ENCODE data around the gene MYO5B.
"Not testable (repeated sequence)": the region's sequence is repeated elsewhere in the genome, so short reads cannot be mapped to it uniquely, and the experiment has no call there.

MYO5B gene

DNA sequence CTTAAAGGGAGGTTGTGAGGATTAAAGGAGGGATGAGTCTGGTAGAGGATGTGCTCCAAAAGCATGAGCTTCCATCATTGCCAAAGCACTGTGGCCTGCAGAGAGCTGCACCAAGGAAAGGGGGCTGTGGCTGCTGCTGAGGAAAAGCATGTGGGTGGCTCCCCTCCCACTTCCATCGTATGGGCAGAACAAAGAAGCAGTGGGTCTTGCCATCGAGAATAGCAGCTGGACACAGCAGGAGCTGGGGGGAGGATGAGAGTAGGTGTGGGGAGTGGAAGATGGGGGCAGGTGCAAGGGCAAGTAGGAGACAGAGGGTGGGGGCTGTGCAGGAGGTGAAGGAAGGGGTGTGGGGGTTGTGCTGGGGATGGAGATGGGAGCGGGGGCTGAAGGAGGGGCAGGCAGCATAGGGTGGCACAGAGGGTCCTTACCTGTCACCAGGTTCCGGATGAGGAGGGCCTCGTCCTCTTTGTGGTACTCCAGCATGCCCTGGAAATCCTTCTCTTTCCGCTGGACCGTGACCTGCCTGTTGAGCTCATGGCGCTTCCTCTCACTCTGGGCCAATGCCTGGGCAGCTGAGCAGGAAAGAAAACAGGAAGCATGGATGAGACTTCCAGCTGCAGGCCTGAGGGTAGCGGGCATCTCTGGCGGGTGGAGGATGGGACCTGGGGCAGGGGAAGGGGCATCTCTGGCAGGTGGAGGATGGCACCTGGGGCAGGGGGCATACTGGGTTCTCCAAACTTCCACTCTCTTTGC lies 348.1 kb downstream of the MYO5B start:
- DNase-seq = no peak

DNA sequence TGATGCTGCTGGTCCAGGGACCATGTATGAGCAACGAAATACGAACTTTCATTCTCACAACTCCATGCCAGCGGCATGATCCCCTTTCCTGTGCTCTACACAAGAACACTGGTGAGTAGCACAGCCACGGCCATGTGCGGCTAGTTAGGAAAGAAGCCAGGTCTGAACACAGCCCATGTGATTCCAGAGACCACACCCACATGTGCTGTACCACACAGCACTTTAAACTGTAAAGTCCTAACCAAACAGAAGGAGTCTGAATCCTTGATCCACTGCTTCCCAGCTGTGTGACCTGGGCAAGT lies 348.6 kb downstream of the MYO5B start:
- no peak for DNase-seq

DNA sequence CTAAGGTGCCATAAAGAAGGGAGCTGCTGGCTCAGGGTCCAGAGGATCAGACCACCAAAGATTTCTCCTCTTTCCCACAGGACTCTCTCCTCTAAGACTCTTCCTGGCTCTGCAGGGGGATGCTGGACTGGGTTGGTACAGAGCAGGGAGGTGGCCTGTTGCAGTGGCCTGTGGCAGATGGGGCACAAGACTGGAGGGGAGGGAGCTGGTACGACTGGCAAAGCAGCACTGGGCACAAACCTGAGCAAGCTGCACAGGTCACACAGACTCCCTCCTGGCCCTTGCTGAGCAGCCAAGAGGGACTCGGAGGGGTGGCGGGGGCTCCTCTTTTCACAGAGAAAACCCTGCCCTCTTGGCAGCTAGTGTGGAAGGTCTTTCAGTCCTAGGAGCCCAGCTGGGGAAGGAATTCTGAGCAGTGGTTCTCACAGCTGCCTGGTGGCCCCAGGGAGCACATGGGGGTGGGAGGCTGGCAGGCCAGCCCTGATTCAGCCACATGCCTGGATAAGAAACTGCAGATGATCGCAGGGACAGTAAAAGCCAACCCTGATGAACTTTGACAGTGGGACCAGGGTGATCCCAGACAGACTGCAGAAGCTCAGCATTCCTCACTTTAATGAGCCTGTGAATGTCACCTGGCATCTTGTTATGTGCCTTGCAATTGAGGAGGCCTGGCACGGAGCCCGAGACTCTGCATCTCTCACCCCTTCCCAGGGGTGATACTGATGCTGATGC lies 349.2 kb downstream of the MYO5B start:
- DNase-seq = peak in 1 of 2 experiments; percentile 12

DNA sequence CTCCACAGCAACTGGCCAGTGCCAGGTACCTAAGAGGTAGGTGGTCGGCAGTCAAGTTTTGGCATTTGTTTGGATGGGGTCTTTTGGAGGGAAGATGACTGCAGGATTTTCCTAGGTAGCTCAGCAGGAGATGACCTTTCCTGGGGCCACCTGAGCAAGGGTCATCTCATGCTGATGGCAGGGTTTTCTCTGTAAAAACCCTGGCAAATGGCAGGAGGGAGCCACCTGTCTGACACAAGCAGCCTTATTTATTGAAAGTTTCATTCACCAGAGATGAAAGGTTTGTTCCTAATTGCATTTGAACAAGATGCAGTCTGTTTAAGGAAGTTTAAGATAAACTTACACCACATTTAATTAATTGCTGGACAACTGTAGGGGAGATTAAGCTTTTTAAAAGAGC lies 350.0 kb downstream of the MYO5B start:
- peak in 1 of 2 experiments; percentile 7 for DNase-seq

DNA sequence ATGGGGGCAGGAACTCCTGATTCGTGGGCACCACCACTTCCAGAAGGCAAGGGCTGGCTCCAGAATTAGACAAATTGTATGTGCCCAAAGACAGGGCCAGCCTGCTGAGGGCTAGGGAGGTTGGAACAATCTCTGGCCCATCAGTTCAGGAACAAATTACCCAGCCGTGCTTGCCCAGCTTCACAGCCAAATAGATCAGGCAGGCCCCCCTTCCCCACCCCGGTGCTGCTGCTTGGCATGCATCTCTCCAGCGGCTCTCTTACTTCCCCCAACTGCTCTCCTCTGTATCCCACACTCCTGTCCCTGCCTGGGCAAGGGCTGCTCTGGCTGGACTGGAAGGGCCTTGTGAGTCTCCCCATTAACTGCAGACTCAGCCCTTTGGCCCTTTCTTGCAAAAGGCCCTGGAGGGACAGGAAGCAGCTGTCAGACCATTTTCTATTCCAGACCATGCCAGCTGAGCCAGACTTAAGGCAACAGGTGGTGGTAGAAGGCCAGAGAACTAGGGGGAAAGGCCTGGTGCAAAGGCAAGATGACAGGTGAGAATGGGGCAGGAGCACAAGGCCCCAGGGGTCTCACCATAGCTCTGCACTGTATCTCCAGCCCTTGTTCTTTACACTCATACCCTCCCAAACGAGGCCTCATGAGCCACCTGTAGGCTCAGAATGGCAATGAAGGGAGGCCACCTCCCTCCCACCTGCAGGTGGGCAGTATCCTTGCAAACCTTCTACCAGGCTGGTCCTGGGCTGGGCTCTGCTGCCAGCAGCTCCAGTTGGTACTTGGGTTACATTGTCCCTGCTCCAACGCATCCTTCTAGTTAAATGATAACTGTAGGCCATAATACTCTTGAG lies 350.9 kb downstream of the MYO5B start:
- peak in 1 of 2 experiments; percentile 10 for DNase-seq

DNA sequence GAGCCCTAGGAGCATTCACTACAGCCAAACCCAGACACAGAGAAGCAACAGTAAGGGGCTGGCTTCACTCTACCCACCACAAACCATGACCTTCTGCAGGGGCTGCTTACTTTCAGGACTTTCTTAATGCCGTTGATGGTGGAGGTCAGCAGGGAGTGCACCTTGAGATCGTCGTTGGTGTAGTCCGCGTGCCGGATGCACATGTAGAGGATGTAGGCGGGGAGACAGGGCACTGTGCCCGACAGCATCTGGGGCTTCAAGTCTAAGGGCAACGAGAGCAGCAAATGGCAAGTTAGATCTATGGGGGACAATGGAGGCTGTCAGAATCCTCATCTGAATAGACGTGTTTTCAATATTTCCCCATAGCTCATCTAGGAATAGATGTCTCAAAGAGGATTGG lies 351.8 kb downstream of the MYO5B start:
- no peak for DNase-seq

DNA sequence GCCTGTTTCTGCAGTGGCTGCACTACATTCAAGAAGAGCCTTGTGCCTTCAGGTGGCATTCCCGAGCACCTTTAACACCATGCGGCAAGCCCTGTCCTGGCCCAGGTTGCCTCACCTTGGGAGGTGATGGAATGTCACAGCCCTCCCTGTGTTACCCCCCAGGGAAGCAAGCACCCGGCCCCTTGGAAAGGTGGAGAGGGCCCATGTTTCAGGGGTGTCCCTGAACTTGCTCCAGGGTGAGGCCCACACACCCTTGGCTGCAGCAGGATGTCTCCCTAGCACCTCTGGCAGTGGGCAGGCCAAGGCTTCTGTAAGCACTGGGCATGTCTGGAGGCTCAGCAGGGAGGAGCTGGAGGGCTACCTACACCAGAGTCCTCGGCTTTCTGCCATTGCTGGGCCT lies 352.3 kb downstream of the MYO5B start:
- DNase-seq = peak in 1 of 2 experiments; percentile 8

DNA sequence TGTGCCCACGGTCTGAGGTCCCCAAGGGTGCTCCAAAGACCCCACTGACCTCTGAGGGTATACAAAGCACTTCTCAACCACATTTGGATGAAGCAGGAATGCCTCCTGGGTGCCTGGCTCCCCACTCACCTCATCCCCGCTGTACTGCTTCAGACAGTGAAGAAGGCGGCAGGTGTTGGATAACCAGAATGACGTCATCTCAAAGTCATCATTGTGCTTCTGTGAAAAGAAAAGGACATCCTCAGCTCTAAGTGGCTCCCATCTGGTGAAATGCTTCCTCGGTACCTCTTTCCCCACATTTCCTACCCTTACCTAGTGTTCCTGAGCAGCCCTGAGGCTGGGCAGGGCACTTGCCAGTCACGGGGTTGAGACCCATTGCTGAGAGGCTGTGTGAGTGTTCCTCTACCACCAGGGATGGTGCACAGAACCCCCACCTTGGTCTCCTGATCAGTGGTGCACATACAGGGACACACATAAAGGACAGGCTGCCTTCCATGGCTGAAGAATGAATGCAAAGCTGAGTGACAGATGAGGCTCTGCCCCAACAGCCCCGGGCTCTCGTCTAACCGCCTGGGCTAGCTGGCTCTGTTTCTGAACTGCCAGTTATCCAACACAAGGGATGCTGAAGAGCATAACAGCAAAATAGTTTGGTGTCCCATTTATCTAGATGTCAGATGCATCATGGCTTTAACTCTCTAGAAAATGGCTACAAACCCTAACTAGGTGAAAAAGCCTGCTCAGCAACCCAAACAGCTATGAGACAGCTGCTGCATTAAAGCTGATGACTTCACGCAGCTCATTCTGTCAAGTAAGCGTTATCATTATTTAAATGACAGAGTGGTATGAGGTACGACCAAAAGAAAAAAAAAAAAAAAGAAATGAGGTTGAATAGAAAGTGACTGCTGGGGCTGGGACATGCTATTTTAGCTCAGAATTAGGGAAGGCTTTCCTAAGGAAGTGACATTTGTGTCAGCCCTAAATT lies 353.4 kb downstream of the MYO5B start:
- DNase-seq = no peak

DNA sequence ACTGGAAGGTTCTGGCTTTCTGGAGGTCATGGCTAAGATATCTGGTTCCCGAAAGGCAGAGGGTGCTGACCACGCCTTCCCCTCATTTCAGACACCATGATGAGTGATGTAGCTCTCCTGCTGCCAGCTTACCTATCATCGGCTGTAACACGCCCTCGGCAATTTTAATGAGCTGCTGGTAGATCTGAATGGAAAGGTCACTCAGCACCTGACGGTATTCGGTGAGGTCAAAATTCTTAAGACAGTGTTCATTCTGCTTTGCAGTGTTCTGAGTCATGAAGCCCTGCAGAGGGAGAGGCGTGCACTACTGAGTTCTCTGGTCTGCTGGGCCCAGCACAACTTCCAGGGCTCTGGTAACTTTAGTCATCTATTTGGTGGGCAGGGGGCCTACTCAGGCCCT lies 355.9 kb downstream of the MYO5B start:
- no peak for DNase-seq

DNA sequence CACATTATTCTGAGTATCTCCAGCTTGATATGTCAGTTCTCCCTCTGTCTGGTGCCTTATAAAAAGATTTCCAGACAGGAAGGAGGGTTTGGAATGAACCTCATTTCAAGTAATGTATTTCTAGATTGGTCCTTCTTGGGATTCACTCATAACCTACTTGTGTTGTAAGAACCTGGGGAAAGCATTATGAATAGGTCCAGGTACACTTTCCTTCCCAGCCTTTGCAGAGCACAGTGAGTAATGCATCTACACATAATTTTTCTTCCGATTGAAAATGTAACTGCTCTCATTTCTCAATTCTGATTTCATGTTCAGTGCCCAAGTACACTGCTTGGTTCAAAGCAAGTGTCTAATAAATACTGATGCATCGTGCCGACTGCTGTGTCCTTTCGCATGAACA lies 356.6 kb downstream of the MYO5B start:
- DNase-seq = no peak

DNA sequence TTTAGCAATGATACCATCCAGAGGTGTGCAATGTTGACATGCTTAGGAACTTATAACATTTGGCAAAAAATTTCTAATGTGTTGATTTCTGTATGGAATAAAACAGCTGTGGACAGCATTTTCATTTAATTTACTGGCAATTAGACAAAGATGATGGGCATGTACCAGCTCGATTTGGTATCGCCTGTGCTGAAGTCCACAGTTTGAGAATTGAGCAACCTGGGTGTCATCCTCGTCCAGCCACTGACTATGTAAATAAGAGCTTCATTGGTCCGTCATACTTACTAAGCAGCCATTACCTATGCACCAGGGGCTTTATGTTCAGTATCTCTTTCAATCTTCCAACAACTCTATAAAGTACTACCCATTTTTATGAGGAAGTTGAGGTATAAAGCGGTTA lies 357.1 kb downstream of the MYO5B start:
- no peak for DNase-seq

DNA sequence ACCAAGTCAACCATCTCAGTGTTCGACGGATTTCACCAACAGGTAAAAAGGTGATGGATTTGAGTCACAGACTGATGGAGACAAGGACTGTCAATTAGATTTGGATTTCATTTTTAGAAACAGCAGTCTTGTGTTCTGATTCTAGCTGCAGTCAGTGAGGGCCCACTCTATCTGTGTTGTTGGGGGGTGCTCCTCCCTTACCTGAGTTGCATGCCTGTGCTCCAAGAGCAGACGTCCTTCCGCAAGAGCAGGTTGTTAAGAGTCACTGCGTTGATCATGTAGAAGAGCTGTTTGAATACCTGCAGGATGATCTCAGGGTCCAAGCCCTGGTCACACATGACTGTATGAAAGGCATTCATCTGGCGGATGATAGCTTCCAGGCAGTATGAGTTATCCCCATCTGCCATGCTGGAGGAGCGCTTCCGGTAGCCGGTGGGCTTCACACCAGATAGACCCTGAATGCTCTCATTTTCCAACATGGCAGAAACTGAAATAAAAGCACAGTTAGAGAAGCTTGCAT lies 357.6 kb downstream of the MYO5B start:
- not testable (repeated sequence) for DNase-seq

DNA sequence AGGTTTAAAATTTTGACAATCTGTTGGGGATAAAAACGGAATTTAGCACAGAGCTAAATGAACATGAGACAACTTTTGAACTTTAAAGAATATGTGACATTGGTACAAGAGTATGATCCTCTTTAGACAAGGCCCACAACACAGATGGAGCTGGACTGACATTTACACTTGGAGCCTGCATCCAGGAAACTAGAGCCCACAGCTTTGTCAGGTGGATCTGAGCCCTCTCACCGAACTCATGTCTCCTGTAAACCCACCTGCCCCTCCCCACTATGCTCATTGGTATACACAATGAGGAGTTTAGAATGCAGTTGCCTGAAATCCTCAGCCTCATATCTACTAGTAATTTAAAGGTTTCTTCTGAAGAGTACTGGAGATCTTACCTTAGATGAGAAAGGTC lies 359.5 kb downstream of the MYO5B start:
- DNase-seq = no peak

DNA sequence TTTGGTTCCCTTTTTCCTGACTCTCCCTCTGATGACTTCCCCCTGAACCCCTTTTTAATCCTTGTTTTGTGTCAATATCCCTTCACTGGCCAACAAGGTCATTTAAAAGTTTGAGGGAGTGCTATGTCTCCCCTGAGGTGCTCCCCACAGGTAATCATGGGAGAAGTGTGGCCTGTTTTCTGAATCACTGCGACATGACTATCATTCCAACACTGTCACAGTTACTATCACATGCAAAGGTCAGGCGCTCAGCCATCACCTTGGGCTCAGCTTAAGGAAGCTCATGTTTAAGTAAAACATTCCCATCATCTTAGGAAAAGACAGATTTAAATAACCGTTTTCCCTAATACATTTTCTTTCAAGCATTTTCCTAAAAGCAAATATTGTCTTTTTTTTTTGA lies 360.7 kb downstream of the MYO5B start:
- no peak for DNase-seq

DNA sequence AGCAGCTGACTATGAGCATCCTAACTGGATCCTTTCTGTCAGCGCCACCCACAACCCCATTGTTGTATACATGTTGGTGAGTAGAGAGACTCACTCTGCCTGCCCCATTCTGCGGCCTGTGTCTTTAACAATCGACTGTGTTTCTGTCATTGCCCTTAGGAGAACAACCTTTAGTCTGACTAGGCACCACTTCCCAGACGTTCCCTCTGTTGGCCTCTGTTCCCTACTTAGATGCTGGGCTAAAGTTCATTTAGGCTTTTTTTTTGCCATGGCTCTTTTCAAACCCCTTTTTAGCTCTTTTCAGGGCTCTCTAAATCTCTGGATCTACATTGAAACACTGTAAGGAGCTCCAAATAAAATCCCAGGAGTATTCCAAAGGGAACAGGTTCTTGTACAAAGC lies 361.1 kb downstream of the MYO5B start:
- DNase-seq = no peak

DNA sequence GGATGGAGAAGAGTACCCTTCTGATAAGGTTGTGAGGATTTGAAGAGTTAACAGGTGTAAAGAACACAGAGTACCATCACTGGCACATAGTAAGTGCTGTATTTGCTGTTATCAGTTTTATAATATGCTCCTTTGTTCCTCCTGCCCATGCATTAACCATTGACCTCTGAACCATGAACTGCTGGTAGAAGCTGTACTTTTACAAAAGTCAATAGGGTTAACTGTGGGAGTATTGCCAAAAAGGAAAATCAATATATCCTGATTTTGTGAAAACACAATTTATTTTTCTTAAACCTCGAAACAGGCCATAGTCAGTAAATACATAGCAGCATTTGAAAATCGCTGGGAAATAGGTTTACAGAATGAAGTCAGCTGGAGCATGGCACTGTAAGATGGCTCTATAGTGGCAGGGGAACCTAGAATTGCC lies 362.7 kb downstream of the MYO5B start:
- no peak for DNase-seq

DNA sequence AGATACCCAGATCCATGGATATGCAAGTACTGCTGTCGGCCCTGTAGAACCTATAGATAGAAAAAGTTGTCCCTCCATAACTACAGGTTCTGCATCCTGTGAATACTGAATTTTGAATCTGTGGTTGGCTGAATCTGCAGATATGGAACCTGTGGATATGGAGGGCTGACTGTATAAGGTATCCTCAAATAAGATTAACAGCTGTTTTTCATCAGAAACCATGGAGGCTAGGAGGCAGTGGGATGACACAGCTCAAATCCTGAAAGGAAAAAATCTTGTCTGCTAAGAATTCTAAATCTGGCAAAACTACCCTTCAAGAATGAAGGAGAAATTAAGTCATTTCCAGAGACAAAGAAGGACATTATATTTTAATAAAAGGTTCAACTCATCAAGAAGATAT lies 367.0 kb downstream of the MYO5B start:
- DNase-seq = no peak

DNA sequence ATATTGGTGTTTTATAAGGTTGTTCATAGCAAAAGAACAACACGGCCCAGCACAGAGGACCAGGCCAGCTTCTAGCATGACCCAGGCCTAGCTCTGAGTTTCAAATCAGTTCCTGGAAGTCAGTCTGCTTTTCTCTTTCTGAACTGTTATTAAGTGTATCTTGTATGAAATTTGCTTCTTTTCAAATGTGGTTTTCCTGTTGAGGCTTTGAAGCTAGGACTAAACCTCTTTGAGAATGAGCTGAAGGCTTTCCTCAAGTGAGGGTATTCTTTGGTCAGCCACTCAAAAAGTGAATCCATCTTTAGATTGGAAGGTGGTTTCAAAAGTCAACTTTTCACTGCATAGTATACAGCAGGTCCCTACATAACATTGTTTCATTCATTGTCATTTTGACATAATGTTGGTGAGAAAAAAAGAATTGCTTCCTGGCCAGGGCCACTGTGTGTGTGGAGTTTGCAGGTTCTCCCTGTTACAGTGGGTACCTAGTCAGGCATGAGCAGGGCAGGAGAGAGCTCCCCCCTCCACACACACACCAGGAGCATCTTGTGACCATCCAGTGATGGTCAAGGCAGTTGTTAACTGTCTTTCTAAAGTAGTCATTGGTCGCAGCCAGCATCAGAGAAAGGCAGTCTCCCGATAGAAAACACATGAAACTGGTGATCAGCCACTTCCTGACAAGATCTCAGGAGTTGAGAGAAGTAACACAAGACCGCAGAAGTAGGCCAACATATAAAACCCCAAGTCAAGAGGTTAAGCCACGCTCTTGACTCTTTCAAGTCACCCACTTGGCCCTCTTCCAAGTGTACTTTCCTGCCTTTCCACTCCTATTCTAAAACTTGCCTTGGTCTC lies 374.9 kb downstream of the MYO5B start:
- peak; percentile 33 to 52 for DNase-seq

DNA sequence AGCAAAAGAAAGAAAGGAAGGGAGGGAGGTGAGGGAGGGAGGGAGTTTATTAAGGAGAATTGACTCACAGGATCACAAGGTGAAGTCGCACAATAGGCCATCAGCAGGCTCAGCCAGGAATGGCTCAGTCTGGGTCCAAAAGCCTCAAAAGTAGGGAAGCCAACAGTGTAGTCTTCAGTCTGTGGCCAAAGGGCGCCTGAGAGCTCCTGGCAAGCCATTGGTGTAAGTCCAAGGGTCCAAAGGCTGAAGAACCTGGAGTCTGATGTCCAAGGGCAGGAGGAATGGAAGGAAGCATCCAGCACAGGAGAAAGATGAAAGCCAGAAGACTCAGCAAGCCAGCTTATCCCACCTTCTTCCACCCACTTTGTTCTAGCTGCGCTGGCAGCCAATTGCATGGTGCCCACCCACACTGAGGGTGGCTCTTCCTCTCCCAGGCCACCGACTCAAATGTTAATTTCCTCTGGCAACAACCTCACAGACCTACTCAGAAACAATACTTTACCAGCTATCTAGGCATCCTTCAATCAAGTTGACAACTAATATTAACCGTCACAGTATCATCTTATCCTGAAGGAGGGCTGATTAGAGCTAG lies 375.8 kb downstream of the MYO5B start:
- no peak for DNase-seq

DNA sequence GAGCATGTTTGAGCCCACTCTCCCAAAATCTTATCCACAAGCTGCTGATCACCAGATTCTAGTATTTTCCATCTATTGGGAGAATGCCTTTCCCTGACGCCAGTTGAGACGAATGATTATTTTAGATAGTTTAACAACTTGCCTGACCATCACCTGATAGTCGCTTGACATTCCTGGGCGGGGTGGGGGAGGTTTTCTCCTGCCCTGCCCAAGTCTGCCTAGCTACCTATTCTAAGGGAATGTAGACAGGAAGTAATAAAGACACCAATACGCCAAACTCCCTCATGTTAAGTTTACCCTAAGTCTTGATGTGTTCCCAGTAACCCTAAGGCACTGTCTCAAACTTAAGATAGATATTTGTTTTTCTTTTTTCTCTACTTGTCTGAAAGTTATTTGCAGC lies 377.0 kb downstream of the MYO5B start:
- DNase-seq = no peak

DNA sequence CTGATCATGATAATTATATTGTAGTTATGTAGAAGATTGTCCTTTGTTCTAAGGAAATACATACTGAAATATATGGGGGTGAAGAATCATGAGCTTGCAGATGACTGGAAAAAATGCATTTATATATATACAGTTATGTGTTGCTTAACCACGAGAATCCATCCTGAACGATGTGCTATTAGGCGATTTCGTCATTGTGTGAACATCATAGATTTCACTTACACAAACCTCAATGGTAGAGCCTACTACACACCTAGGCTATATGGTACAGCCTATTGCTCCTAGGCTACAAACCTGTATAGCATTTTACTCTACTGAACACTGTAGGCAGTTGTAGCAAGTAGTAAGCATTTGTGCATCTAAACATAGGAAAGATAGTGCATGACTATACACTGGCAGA lies 379.0 kb downstream of the MYO5B start:
- DNase-seq = no peak
